HL-60 (cell line): ENCODE data around the gene PITPNB.

Experiments
- DNase-seq, 2 experiments: peaks; one replicate each; pipeline ENCODE4 v3.0.0-alpha.2; 2010 to 2020; ENCODE audit warnings: low read depth in 1 of 2, low spot score in 1 of 2
- H3K27ac ChIP-seq: fragments of 250-450 bp; sonication (Bioruptor Pico); replicated peaks from 2 replicates; pipeline ENCODE4 v1.5.1; 2020; ENCODE audit warnings: mild to moderate bottlenecking, moderate library complexity
- H3K27me3 ChIP-seq: fragments of 250-450 bp; sonication (Bioruptor Pico); 2 replicates; pipeline ENCODE4 v1.5.1; 2021; ENCODE audit warnings: mild to moderate bottlenecking, moderate library complexity; ENCODE audit not compliant: insufficient read depth, poor library complexity, severe bottlenecking
- H3K4me3 ChIP-seq: replicated peaks from 2 replicates; pipeline ENCODE4 v1.5.1; 2011; ENCODE audit warnings: mild to moderate bottlenecking, control low read depth, low read length; ENCODE audit not compliant: insufficient read depth
- CTCF ChIP-seq: IDR thresholded peaks from one replicate; pipeline ENCODE4 v1.5.1; 2011; ENCODE audit warnings: low read length, control low read depth, inconsistent platforms; ENCODE audit not compliant: insufficient read depth
- GABPA ChIP-seq: IDR thresholded peaks from 2 replicates; pipeline ENCODE4 v1.6.1; 2012; ENCODE audit warnings: low read depth
- POLR2AphosphoS5 ChIP-seq: IDR thresholded peaks from 2 replicates; pipeline ENCODE4 v1.6.1; 2012; ENCODE audit warnings: low read depth
- REST ChIP-seq: IDR thresholded peaks from 2 replicates; pipeline ENCODE4 v1.6.1; 2012; ENCODE audit warnings: low read depth; ENCODE audit not compliant: insufficient replicate concordance
- SPI1 ChIP-seq: IDR thresholded peaks from 2 replicates; pipeline ENCODE4 v1.6.1; 2012; ENCODE audit warnings: low read depth, mild to moderate bottlenecking, borderline replicate concordance

Gene PITPNB

GRCh38 chr22:27850000-27850521, 69.0 kb downstream of the PITPNB start:
- no peak for DNase-seq
- no peak overlapping the region for H3K27ac ChIP-seq
- H3K4me3 ChIP-seq = no peak overlapping the region
- TF ChIP-seq CTCF (no peak), POLR2AphosphoS5 (no peak), SPI1 (no peak), GABPA (no peak)
- H3K27me3 ChIP-seq = no peaks in the 10 kb centered on the region

- TF ChIP-seq GABPA = no peak
- no peak for TF ChIP-seq CTCF
- TF ChIP-seq POLR2AphosphoS5 = no peak
- no peak for TF ChIP-seq SPI1
- TF ChIP-seq REST = no peak
- no peak for DNase-seq
- H3K27me3 ChIP-seq = no peaks in the 10 kb centered on the region
- no peak overlapping the region for H3K27ac ChIP-seq
- H3K4me3 ChIP-seq = no peak overlapping the region
These were observed 71.1 kb downstream of the PITPNB start for GRCh38 chr22:27848005-27848404.

GRCh38 chr22:27846910-27847309, 72.1 kb downstream of the PITPNB start:
- Histone ChIP-seq H3K27ac (no peak overlapping the region), H3K4me3 (no peak overlapping the region), H3K27me3 (no peaks in the 10 kb centered on the region)
- TF ChIP-seq POLR2AphosphoS5 (no peak), GABPA (no peak), SPI1 (no peak), REST (no peak), CTCF (no peak)
- no peak for DNase-seq

GRCh38 chr22:27846248-27846757, 72.8 kb downstream of the PITPNB start:
- Histone ChIP-seq H3K27ac (no peak overlapping the region), H3K4me3 (no peak overlapping the region), H3K27me3 (no peaks in the 10 kb centered on the region)
- DNase-seq = no peak
- TF ChIP-seq POLR2AphosphoS5 (no peak), GABPA (no peak), SPI1 (no peak), REST (no peak), CTCF (no peak)
